HFF-Myc (cell line): ENCODE measurements around the gene TUBB8.
"Not testable (repeated sequence)": the region's sequence is repeated elsewhere in the genome, so short reads cannot be mapped to it uniquely, and the experiment has no call there.

Source experiments
- DNase-seq: peaks from one replicate; pipeline ENCODE4 v3.0.0-alpha.2; 2011; ENCODE audit warnings: low read depth; ENCODE audit errors: extremely low read depth
- H3K4me3 ChIP-seq: replicated peaks from 2 replicates; pipeline ENCODE4 v1.5.1; 2011; ENCODE audit warnings: low read depth, mild to moderate bottlenecking, control low read depth, low read length

TUBB8 gene

DNA sequence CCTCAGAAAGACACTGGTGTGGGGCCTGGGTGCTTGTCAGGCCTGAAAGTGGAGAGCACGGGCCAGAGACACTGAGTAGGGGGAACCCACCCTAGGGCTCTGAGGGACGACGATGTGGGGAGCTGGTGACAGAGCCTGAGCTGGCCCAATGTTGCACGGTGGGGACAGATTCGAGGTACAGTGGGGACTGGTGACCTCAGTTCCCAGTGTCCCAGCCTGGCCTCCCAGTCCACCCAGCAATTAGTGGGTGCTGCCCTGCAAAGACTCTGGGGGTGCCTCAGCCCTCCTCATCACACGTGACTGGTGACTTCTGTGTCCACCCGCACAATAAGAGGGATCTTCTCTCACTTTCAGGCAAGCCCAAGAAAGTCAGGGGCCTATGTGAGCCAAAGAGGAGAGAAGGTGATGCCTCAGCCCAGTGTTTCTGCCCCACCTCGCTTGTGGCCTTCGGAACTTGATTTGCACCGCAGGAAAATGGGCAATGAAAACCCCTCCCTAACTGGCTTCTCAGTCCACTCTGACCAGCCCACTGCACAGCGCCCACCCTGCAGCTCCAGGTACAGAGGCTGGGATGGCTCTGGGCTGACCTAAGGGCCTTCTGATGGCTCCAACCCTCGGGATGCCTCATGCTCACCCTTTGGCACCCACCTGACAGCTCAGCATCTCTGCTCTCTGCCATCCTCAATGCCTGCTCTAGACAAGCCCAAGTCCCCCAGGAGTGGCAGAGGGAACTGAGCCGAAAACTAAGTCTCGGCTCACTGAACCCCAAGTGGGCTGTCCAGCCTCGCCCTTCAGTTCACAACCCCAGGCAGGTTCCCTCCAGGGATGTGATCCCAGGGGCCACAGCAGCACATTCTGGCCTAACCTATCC lies 36.4 kb downstream of the TUBB8 start:
- DNase-seq, H3K4me3 ChIP-seq: not testable (repeated sequence)

GRCh38 chr10:11260-11659 lies 37.8 kb downstream of the TUBB8 start:
- DNase-seq, H3K4me3 ChIP-seq: not testable (repeated sequence)

GRCh38 chr10:10261-10971 lies 38.7 kb downstream of the TUBB8 start:
- DNase-seq, H3K4me3 ChIP-seq: not testable (repeated sequence)
